Type B pancreatic cell (in vitro differentiated cells): ENCODE data around the gene MAK. TPM values are rescaled to one million over a fixed set of nuclear protein-coding genes. Genes with fewer than 3 reads are reported as not detected.
"Not testable (repeated sequence)": the region's sequence is repeated elsewhere in the genome, so short reads cannot be mapped to it uniquely, and the experiment has no call there.

Experiments
- DNase-seq: peaks from one replicate; pipeline ENCODE4 v3.0.0; 2021; ENCODE audit warnings: mixed read lengths; ENCODE audit not compliant: unreplicated experiment; ENCODE audit errors: extremely low spot score
- H3K27ac Mint-ChIP-seq: 2 replicates; pipeline ENCODE4 v1.8.0; 2021; ENCODE audit warnings: mild to moderate bottlenecking, mixed read lengths
- H3K27me3 Mint-ChIP-seq: 2 replicates; pipeline ENCODE4 v1.8.0; 2021; ENCODE audit warnings: mixed read lengths
- H3K36me3 Mint-ChIP-seq: 2 replicates; pipeline ENCODE4 v1.8.0; 2021; ENCODE audit warnings: mixed read lengths
- H3K4me1 Mint-ChIP-seq: one replicate; pipeline ENCODE4 v1.8.0; 2021; ENCODE audit warnings: mixed read lengths; ENCODE audit not compliant: unreplicated experiment
- H3K4me3 Mint-ChIP-seq: 2 replicates; pipeline ENCODE4 v1.8.0; 2021; ENCODE audit warnings: mild to moderate bottlenecking, mixed read lengths
- H3K9me3 Mint-ChIP-seq: 2 replicates; pipeline ENCODE4 v1.8.0; 2021; ENCODE audit warnings: mixed read lengths
- CTCF ChIP-seq: fragments of 200-600 bp; sonication (generic); conservative IDR thresholded peaks from 2 replicates; pipeline ENCODE4 v1.5.0; 2021; ENCODE audit warnings: antibody characterized with exemption, mild to moderate bottlenecking
- total RNA-seq: library from RNA; stranded (reverse); gene quantifications from 2 replicates; pipeline ENCODE4 v1.2.1, GENCODE V29; 2021; ENCODE audit warnings: low replicate concordance

Gene MAK
- total RNA-seq, 1 donor from 2014 or later, result 1.6 TPM

- Mint-ChIP-seq H3K27me3 (no peaks in the 10 kb centered on the region), H3K9me3 (no peaks in the 10 kb centered on the region), H3K27ac (no peak overlapping the region), H3K36me3 (no peaks in the 10 kb centered on the region), H3K4me3 (no peak overlapping the region), H3K4me1 (no peaks in the 10 kb centered on the region)
- DNase-seq, result no peak
- no peak for TF ChIP-seq CTCF
Measured at GRCh38 chr6:10861086-10861485, 22.7 kb upstream of the MAK start.

DNA sequence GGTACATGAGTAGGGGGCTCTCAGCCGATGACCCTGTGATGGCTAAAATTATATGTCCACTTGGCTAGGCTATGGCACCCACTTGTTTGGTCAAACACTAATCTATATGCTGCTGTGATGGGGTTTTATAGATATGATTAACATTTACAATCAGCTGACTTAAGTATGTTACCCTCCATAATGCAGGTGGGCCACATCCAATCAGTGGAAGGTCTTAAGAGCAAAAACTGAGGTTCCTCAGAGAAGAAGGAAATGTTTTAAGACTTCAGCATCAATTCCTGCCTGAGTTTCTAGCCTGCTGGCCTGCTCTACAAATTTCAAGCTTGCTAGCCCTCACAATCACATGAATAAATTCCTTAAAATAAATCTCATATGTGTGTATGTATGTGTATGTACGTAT is 18.9 kb upstream of the MAK start:
- H3K27ac Mint-ChIP-seq, result no peak overlapping the region
- H3K9me3 Mint-ChIP-seq, result peaks cover 8% of the 10 kb centered on the region
- H3K4me3 Mint-ChIP-seq, result no peak overlapping the region
- no peak for TF ChIP-seq CTCF
- no peak for DNase-seq
- H3K36me3 Mint-ChIP-seq, result no peaks in the 10 kb centered on the region
- H3K4me1 Mint-ChIP-seq, result no peaks in the 10 kb centered on the region
- H3K27me3 Mint-ChIP-seq, result no peaks in the 10 kb centered on the region

GRCh38 chr6:10854922-10855632 is 16.7 kb upstream of the MAK start:
- Mint-ChIP-seq H3K36me3 (no peaks in the 10 kb centered on the region), H3K27ac (no peak overlapping the region), H3K9me3 (peaks cover 12% of the 10 kb centered on the region), H3K4me1 (no peaks in the 10 kb centered on the region), H3K4me3 (no peak overlapping the region), H3K27me3 (peaks cover 3% of the 10 kb centered on the region)
- no peak for TF ChIP-seq CTCF
- DNase-seq, result no peak

- H3K4me1 Mint-ChIP-seq, H3K4me3 Mint-ChIP-seq, DNase-seq, H3K36me3 Mint-ChIP-seq, H3K27ac Mint-ChIP-seq, H3K27me3 Mint-ChIP-seq: not testable (repeated sequence)
- H3K9me3 Mint-ChIP-seq, result peaks cover 12% of the 10 kb centered on the region
Measured at GRCh38 chr6:10853849-10854300, 15.5 kb upstream of the MAK start.

DNA sequence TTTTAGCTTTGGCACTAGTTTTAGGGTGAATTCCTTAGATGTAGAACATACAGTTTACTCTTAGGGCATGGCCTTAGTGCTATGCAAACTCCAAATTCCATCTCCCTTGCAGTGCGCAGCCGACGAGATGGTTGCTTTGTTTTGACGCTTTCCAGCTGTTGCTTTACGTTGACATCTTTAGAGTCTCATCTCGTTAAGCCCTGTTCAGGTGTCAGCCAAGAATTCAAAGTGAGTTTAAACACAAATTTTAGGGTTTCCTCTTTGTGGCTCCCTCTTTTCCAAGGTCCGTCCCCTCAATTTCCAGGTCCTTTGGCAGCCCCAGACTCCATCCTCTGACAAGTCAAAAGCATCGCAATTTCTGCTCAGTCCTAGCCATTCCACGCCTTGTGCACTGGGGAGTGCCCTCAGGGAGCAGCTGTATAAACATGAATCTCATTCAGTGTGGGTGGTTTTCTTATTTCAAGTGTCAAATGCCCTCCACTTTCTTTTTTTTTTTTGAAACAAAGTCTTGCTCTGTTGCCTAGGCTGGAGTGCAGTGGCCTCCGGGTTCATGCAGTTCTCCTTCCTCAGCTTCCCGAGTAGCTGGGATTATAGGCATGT is 14.1 kb upstream of the MAK start:
- Mint-ChIP-seq H3K4me1 (no peaks in the 10 kb centered on the region), H3K27ac (no peak overlapping the region), H3K4me3 (no peak overlapping the region), H3K27me3 (peaks cover 3% of the 10 kb centered on the region), H3K36me3 (no peaks in the 10 kb centered on the region), H3K9me3 (peaks cover 12% of the 10 kb centered on the region)
- no peak for DNase-seq
- TF ChIP-seq CTCF, result no peak

- H3K4me1 Mint-ChIP-seq, result no peaks in the 10 kb centered on the region
- peak overlapping the region; percentile 20 for H3K27ac Mint-ChIP-seq
- no peak for DNase-seq
- peaks cover 12% of the 10 kb centered on the region for H3K9me3 Mint-ChIP-seq
- TF ChIP-seq CTCF, result no peak
- no peaks in the 10 kb centered on the region for H3K36me3 Mint-ChIP-seq
- H3K4me3 Mint-ChIP-seq, result no peak overlapping the region
- peaks cover 3% of the 10 kb centered on the region for H3K27me3 Mint-ChIP-seq
Measured at GRCh38 chr6:10850728-10851127, 12.4 kb upstream of the MAK start.
